ENCODE measurements around the gene B4GALNT4.
A peak's percentile ranks its signal among the peaks of the same experiment; 100 is the strongest.

B4GALNT4 gene

GRCh38 chr11:352456-353031, 16.8 kb upstream of the B4GALNT4 start:
- Histone ChIP-seq H2BK12ac (ENCODE audit: low read length in 2 of 2) (peak overlapping the region; percentile 91 to 95), H3K9me3 (ENCODE audit: control insufficient read depth, low read length) (no peaks in the 10 kb centered on the region), H3K4me1 (ENCODE audit: control insufficient read depth, insufficient read depth, low read depth, low read length) (peaks cover 12% of the 10 kb centered on the region), H3K4me3 (ENCODE audit: insufficient read depth in 1 of 2, low read depth in 1 of 2, low read length in 2 of 2) (no peak overlapping the region), H3K9ac (ENCODE audit: low read length) (peak overlapping the region; percentile 70), H3K27ac (ENCODE audit: low read length, poor library complexity, severe bottlenecking) (no peak overlapping the region), H3K4ac (ENCODE audit: low read depth in 1 of 2, low read length in 2 of 2) (peak overlapping the region in 1 of 2 experiments; percentile 43), H3K23ac (ENCODE audit: low read length in 2 of 2) (peak overlapping the region in 1 of 2 experiments; percentile 27), H3K18ac (ENCODE audit: low read depth in 1 of 2, low read length in 2 of 2) (peak overlapping the region in 1 of 2 experiments; percentile 62), H4K8ac (ENCODE audit: low read length) (no peak overlapping the region), H3K79me1 (replicated peaks; ENCODE audit: low read length, poor library complexity, severe bottlenecking) (no peaks in the 10 kb centered on the region), H3K4me2 (ENCODE audit: low read length, poor library complexity, severe bottlenecking) (no peak overlapping the region), H3K14ac (ENCODE audit: low read length in 2 of 2) (no peak overlapping the region), H2BK120ac (ENCODE audit: low read depth, low read length) (no peak overlapping the region), H2BK15ac (ENCODE audit: low read depth, poor library complexity, severe bottlenecking) (peak overlapping the region; percentile 94), H4K91ac (ENCODE audit: low read length) (peak overlapping the region; percentile 2), H3K36me3 (ENCODE audit: control insufficient read depth in 1 of 2, insufficient read depth in 2 of 2, low read depth in 1 of 2, low read length in 2 of 2) (peaks cover 5 to 8% of the 10 kb centered on the region in 2 experiments), H2BK5ac (ENCODE audit: low read depth, low read length, poor library complexity, severe bottlenecking) (no peak overlapping the region), H2AFZ (ENCODE audit: low read depth, low read length) (no peak overlapping the region), H3K27me3 (ENCODE audit: control insufficient read depth in 1 of 2, insufficient read depth in 1 of 2, low read length in 2 of 2) (peaks cover 0 to 2% of the 10 kb centered on the region in 2 experiments), H2AK5ac (ENCODE audit: low read length, severe bottlenecking) (no peak overlapping the region)
- DNase-seq, result no peak
- 97% methylated on average over 12 of the region's 12 CpGs for WGBS

DNA sequence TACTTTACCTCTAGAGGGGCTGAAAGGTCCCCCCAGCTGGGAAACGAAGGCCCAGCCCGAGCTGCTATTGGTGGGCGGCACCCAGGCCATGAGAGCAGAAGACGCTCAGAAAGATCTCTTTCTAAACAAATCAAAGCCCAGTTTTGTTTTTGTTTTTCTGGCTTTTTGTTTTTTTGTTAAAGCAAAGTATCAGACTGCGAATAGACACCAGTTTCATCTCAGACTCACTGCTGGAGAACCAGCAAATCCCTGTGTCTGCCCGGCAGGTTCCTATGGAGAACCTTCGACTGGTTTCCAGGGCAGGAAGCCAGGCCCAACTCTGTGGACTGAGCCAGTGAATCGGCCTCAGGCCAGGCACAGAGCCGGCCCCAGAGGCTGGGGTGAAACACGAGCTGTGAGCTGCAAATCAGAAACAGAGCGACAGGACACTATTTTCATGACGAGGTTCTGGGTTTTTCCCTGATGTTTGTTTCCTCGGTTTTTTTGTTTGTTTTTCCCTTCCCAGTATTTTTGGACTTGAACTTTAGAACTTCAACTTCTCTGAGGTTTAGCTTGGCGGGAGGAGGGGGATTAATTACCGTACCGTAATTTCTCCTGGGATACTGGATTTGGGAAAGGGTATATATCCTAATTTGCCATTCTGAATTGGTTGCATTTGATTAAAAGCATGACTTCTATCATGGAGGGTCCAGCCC, 16.0 kb upstream of the B4GALNT4 start:
- Histone ChIP-seq H2AK5ac (ENCODE audit: low read length, severe bottlenecking) (no peak overlapping the region), H2BK12ac (ENCODE audit: low read length in 2 of 2) (peak overlapping the region in 1 of 2 experiments; percentile 7), H3K27me3 (ENCODE audit: control insufficient read depth in 1 of 2, insufficient read depth in 1 of 2, low read length in 2 of 2) (peaks cover 0 to 7% of the 10 kb centered on the region in 2 experiments), H3K4me1 (ENCODE audit: control insufficient read depth, insufficient read depth, low read depth, low read length) (peaks cover 12% of the 10 kb centered on the region), H3K18ac (ENCODE audit: low read depth in 1 of 2, low read length in 2 of 2) (peak overlapping the region in 1 of 2 experiments; percentile 58), H3K4ac (ENCODE audit: low read depth in 1 of 2, low read length in 2 of 2) (no peak overlapping the region), H3K9me3 (ENCODE audit: control insufficient read depth, low read length) (no peaks in the 10 kb centered on the region), H3K23ac (ENCODE audit: low read length in 2 of 2) (no peak overlapping the region), H2AFZ (ENCODE audit: low read depth, low read length) (no peak overlapping the region), H3K9ac (ENCODE audit: low read length) (peak overlapping the region; percentile 70), H3K4me3 (ENCODE audit: insufficient read depth in 1 of 2, low read depth in 1 of 2, low read length in 2 of 2) (peak overlapping the region in 1 of 2 experiments; percentile 22), H4K8ac (ENCODE audit: low read length) (no peak overlapping the region), H2BK120ac (ENCODE audit: low read depth, low read length) (peak overlapping the region; percentile 66), H3K79me1 (replicated peaks; ENCODE audit: low read length, poor library complexity, severe bottlenecking) (no peaks in the 10 kb centered on the region), H4K91ac (ENCODE audit: low read length) (no peak overlapping the region), H2BK15ac (ENCODE audit: low read depth, poor library complexity, severe bottlenecking) (no peak overlapping the region), H3K14ac (ENCODE audit: low read length in 2 of 2) (no peak overlapping the region), H3K36me3 (ENCODE audit: control insufficient read depth in 1 of 2, insufficient read depth in 2 of 2, low read depth in 1 of 2, low read length in 2 of 2) (peaks cover 5 to 8% of the 10 kb centered on the region in 2 experiments), H3K4me2 (ENCODE audit: low read length, poor library complexity, severe bottlenecking) (no peak overlapping the region), H2BK5ac (ENCODE audit: low read depth, low read length, poor library complexity, severe bottlenecking) (no peak overlapping the region), H3K27ac (ENCODE audit: low read length, poor library complexity, severe bottlenecking) (no peak overlapping the region)
- WGBS, result 72% methylated on average over 14 of the region's 16 CpGs
- peak; percentile 54 for DNase-seq

- Histone ChIP-seq H3K79me1 (replicated peaks; ENCODE audit: low read length, poor library complexity, severe bottlenecking) (no peaks in the 10 kb centered on the region), H4K8ac (ENCODE audit: low read length) (peak overlapping the region; percentile 92), H4K91ac (ENCODE audit: low read length) (peak overlapping the region; percentile 96), H2AK5ac (ENCODE audit: low read length, severe bottlenecking) (peak overlapping the region; percentile 98), H3K27ac (ENCODE audit: low read length, poor library complexity, severe bottlenecking) (peak overlapping the region; percentile 94), H3K18ac (ENCODE audit: low read depth in 1 of 2, low read length in 2 of 2) (peak overlapping the region; percentile 78 to 92), H3K14ac (ENCODE audit: low read length in 2 of 2) (peak overlapping the region; percentile 9 to 78), H2AFZ (ENCODE audit: low read depth, low read length) (no peak overlapping the region), H2BK15ac (ENCODE audit: low read depth, poor library complexity, severe bottlenecking) (peak overlapping the region; percentile 99), H3K4me2 (ENCODE audit: low read length, poor library complexity, severe bottlenecking) (peak overlapping the region; percentile 33), H3K23ac (ENCODE audit: low read length in 2 of 2) (peak overlapping the region in 1 of 2 experiments; percentile 90), H3K4ac (ENCODE audit: low read depth in 1 of 2, low read length in 2 of 2) (peak overlapping the region; percentile 99 to 100), H2BK5ac (ENCODE audit: low read depth, low read length, poor library complexity, severe bottlenecking) (peak overlapping the region; percentile 93), H3K4me3 (ENCODE audit: insufficient read depth in 1 of 2, low read depth in 1 of 2, low read length in 2 of 2) (peak overlapping the region; percentile 48 to 64), H2BK120ac (ENCODE audit: low read depth, low read length) (peak overlapping the region; percentile 100), H3K9ac (ENCODE audit: low read length) (peak overlapping the region; percentile 92), H3K36me3 (ENCODE audit: control insufficient read depth in 1 of 2, insufficient read depth in 2 of 2, low read depth in 1 of 2, low read length in 2 of 2) (peaks cover 5 to 8% of the 10 kb centered on the region in 2 experiments), H3K4me1 (ENCODE audit: control insufficient read depth, insufficient read depth, low read depth, low read length) (peaks cover 10% of the 10 kb centered on the region), H2BK12ac (ENCODE audit: low read length in 2 of 2) (peak overlapping the region; percentile 91 to 99), H3K9me3 (ENCODE audit: control insufficient read depth, low read length) (peaks cover 6% of the 10 kb centered on the region), H3K27me3 (ENCODE audit: control insufficient read depth in 1 of 2, insufficient read depth in 1 of 2, low read length in 2 of 2) (peaks cover 0 to 27% of the 10 kb centered on the region in 2 experiments)
- WGBS, result 5% methylated on average over 24 of the region's 76 CpGs
- peak; percentile 97 for DNase-seq
Measured at GRCh38 chr11:355581-356458, 13.5 kb upstream of the B4GALNT4 start.

Measured in mesenchymal stem cell (in vitro differentiated cells and primary cell).